Stomach (tissue), 9 donors: Measurements from ENCODE around the gene CLEC16A. TPM values are rescaled to one million over a fixed set of nuclear protein-coding genes. Genes with fewer than 3 reads are reported as not detected.

Source experiments
- DNase-seq, 2 donors: peaks; one replicate each; pipeline versions ENCODE4 v3.0.0 to v3.0.0-alpha.2; 2013 to 2019
- H3K27ac ChIP-seq, 5 donors: fragments of 200-600 bp in 4 of 5; sonication (generic) in 4 of 5; one replicate each; pipeline ENCODE4 v1.5.1; 2013 to 2019; ENCODE audit warnings: mild to moderate bottlenecking in 1 of 5, moderate library complexity in 1 of 5
- H3K27me3 ChIP-seq, 3 donors: fragments of 200-600 bp; sonication (generic); one replicate each; pipeline ENCODE4 v1.5.1; 2017 to 2019; ENCODE audit warnings: mixed run types in 1 of 3
- H3K36me3 ChIP-seq, 4 donors: fragments of 200-600 bp; sonication (generic); 1 replicate in 3 of 4; 2 replicates in 1 of 4; pipeline ENCODE4 v1.5.1; 2016 to 2019
- H3K4me1 ChIP-seq, 4 donors: fragments of 200-600 bp; sonication (generic); one replicate each; pipeline ENCODE4 v1.5.1; 2016 to 2019
- H3K4me3 ChIP-seq, 4 donors: fragments of 200-600 bp; sonication (generic) in 3 of 4; one replicate each; pipeline ENCODE4 v1.5.1; 2016 to 2019; ENCODE audit warnings: mild to moderate bottlenecking in 1 of 4
- H3K9me3 ChIP-seq, 4 donors: fragments of 200-600 bp; sonication (generic); one replicate each; pipeline ENCODE4 v1.5.1; 2016 to 2019
- EP300 ChIP-seq: sonication (generic); formaldehyde crosslinking; IDR thresholded peaks from one replicate; pipeline ENCODE4 v1.6.1; 2017; ENCODE audit warnings: antibody characterized with exemption
- POLR2A ChIP-seq, 4 donors: fragments of 450-650 bp; IDR thresholded peaks; one replicate each; pipeline ENCODE4 v1.6.1; 2016; ENCODE audit warnings: antibody characterized with exemption in 4 of 4, control low read depth in 2 of 4, mild to moderate bottlenecking in 1 of 4, moderate library complexity in 1 of 4
- POLR2AphosphoS5 ChIP-seq, 3 donors: sonication (generic); formaldehyde crosslinking; IDR thresholded peaks; one replicate each; pipeline ENCODE4 v1.6.1; 2016; ENCODE audit warnings: antibody characterized with exemption in 3 of 3
- WGBS, 5 donors: extraction: QIAGEN DNeasy Blood & Tissue Kit in 3 of 5; methylation state at CpG; one replicate each; pipeline versions ENCODE4 v1.1.5 to v1.1.7; 2013 to 2018; 5-methylcytosine and 5-hydroxymethylcytosine counted together
- intact Hi-C: fragments of 100-400 bp; cut with DNase I; formaldehyde crosslinking; loops from one replicate; pipeline ENCODE4 v1.15.1; 2023; ENCODE audit warnings: low total_unique reads
- polyA plus RNA-seq, 3 donors: library from polyadenylated mRNA; stranded (reverse); fragments of 200-250 nt; gene quantifications; one replicate each; pipeline ENCODE4 v1.2.3, GENCODE V29; 2013
- total RNA-seq, 5 donors: library from RNA; depleted of rRNA; stranded (reverse); fragments of >200 nt; gene quantifications; one replicate each; pipeline versions ENCODE4 v1.1.0 to v1.2.3, GENCODE V29; 2014 to 2016
- TF ChIP-seq, protein P1 (sequence below), 7 experiments: fragments of 450-650 bp in 4 of 7; fragments of 200-600 bp in 3 of 7; sonication (generic) in 3 of 7; IDR thresholded peaks; one replicate each; pipeline ENCODE4 v1.5.1; 2016 to 2019; ENCODE audit warnings: antibody characterized with exemption in 7 of 7, control low read depth in 2 of 7, mild to moderate bottlenecking in 1 of 7
- donor health status: healthy with polysubstance abuse.
- donor health status: Bipolar disorder and iron deficiency.
- donor health status: healthy.

CLEC16A gene
- total and polyA plus RNA-seq, 8 donors: 5.8 to 176 (median 21.8) TPM

DNA sequence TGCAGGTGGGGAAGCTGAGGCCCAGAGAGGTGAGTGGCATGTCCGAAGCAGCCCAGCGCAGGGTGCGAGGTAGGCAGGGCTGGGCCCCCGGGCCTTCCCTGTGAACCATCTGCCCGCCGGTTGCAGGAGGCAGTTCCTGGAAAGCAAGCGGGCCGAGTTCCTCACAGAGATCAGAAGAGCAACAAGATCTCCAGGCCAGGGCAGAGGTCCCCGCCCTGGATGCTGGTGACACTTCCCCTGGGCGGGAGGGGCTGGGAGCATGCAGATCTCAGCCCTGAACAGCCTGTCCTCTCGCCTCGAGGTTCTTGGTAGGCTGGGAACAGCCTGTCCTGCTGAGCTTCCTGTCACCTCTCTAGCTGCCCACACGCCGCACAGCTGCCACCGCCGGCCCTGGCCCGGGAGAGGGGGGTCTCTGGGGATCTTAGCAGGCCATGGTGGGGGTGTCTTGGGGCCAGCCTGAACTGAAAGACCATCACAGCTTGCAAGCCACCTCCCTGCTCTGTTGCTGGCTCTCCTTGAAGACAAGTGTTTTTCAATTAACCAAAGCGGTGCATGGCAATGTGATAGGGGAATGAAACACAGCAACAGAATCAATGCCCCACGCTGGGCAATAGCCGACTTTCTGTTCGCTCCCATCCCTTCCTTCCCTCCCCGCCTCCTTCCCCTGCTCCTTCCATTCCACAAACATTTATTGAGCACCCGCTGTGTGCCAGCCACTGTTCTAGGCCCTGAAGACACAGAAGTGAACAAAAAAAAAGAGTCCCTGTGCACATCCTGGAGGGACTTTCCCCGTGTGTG is 279.9 kb downstream of the CLEC16A start:
- Histone ChIP-seq H3K4me1 (peaks cover 0 to 23% (median 6%) of the 10 kb centered on the region in 4 donors), H3K27me3 (no peaks in the 10 kb centered on the region), H3K9me3 (peaks cover 0 to under 1% (median 0%) of the 10 kb centered on the region in 4 donors), H3K27ac (peak overlapping the region; percentile 52 to 74 (median 71)), H3K36me3 (no peaks in the 10 kb centered on the region), H3K4me3 (no peak overlapping the region)
- intact Hi-C loops: no loop called here
- TF ChIP-seq EP300: peak; percentile 76
- TF ChIP-seq, protein P1, sequence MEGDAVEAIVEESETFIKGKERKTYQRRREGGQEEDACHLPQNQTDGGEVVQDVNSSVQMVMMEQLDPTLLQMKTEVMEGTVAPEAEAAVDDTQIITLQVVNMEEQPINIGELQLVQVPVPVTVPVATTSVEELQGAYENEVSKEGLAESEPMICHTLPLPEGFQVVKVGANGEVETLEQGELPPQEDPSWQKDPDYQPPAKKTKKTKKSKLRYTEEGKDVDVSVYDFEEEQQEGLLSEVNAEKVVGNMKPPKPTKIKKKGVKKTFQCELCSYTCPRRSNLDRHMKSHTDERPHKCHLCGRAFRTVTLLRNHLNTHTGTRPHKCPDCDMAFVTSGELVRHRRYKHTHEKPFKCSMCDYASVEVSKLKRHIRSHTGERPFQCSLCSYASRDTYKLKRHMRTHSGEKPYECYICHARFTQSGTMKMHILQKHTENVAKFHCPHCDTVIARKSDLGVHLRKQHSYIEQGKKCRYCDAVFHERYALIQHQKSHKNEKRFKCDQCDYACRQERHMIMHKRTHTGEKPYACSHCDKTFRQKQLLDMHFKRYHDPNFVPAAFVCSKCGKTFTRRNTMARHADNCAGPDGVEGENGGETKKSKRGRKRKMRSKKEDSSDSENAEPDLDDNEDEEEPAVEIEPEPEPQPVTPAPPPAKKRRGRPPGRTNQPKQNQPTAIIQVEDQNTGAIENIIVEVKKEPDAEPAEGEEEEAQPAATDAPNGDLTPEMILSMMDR (IDR thresholded peaks at IDR 0.05): no peak
- peak; percentile 24 to 72 (median 55) for TF ChIP-seq POLR2AphosphoS5 (IDR thresholded peaks at IDR 0.05)
- 54 to 74% (median 56%) methylated on average over 19 to 24 of the region's 24 CpGs for WGBS, 5 donors
- peak; percentile 58 to 71 for DNase-seq

DNA sequence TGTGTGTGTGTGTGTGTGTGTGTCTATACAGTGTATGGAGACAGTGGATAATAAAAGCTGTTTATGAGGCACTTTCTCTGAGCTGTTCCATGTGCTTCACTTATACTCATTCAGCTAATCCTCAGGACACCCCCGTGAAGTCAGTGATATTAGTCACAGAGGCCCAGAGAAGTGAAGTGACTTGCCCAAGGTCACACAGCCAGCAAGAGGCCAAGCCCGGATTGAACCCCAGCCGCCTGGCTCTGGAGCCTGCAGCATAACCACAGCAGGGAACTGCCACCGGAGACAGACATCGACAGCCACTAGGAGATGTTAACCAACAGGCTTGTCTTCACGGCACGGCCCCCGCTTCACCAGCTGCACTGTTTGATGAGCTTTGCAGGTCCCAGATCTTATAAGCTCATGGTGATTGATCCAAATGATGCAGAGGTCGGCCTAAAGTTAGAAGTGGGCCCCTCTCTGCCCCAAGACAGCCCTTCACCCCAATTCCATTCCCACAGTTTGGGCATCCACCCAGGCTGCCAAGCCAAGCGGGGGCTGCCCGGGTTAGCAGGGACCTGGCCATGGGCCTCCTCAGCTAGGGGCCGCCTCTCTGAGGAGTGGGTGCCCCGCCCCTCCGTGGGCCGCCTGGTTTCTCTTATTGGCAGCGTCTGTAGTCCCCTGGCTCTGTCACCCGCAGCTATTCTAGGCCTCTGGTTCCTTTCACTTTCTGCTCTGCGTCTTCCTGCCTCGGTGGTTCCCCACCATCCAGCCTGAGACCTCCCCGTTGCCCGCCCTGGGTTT is 280.7 kb downstream of the CLEC16A start:
- DNase-seq: peak; percentile 47 to 79
- Histone ChIP-seq H3K36me3 (no peaks in the 10 kb centered on the region), H3K4me1 (peaks cover 0 to 23% (median 6%) of the 10 kb centered on the region in 4 donors), H3K4me3 (peak overlapping the region in 2 of 4 donors; percentile 12 to 21), H3K9me3 (no peaks in the 10 kb centered on the region), H3K27ac (peak overlapping the region in 4 of 5 donors; percentile 59 to 74 (median 72)), H3K27me3 (no peaks in the 10 kb centered on the region)
- TF ChIP-seq POLR2AphosphoS5 (IDR thresholded peaks at IDR 0.05) (peak in 1 of 3 donors; percentile 17), EP300 (no peak), POLR2A (IDR thresholded peaks at IDR 0.05) (no peak)
- TF ChIP-seq, protein P1 (IDR thresholded peaks at IDR 0.05): no peak
- intact Hi-C loops: no loop called here
- 56 to 74% (median 70%) methylated on average over 14 to 21 of the region's 21 CpGs for WGBS, 5 donors

DNA sequence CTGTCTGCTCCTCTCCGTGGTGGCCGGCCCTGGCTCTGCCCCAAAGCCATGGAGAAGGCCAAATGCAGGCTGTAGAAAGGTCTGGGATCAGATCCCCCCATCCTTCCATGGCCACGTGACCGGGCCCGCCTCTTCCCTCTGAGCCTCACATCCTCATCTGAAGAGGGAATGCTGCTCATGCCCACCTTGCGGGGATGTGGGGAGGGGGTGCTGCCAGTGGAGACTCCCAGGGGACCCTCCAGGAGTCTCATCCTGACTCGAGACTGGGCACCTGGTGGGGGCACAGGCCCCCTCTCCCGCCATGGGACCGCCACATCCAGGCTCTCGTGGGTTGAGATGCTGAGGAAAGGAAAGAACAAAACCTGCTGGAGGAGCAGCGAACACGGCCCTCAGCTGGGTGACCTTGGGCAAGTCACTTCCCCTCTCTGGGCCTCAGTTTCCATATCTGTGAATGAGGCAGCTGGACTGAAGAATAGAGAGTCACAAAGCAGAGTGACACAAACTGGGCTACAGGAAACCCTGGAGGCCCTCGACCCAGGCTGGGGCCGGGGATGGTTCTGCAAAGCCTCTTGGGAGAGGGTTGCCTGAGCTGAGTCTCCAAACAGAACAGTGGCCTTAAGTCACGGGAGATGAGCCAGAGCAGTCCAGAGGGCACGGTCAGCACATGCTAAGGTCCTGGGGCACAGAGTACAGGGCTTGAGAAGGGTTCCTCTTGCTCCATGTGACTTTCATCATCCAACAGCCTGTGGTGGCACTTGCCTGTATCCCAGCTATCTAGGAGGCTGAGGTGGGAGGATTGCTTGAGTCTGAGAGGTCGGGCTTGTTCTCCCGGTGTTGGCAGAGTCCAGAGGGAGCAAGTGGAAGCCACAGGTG is 281.5 kb downstream of the CLEC16A start:
- 77 to 85% (median 82%) methylated on average over 11 to 18 of the region's 18 CpGs for WGBS, 5 donors
- Histone ChIP-seq H3K9me3 (no peaks in the 10 kb centered on the region), H3K4me1 (peaks cover 0 to 23% (median 6%) of the 10 kb centered on the region in 4 donors), H3K27me3 (no peaks in the 10 kb centered on the region), H3K36me3 (no peaks in the 10 kb centered on the region), H3K27ac (peak overlapping the region in 4 of 5 donors; percentile 59 to 74 (median 72)), H3K4me3 (peak overlapping the region in 2 of 4 donors; percentile 12 to 21)
- intact Hi-C loops: no loop called here
- DNase-seq: no peak
- TF ChIP-seq, protein P1 (IDR thresholded peaks at IDR 0.05): no peak
- TF ChIP-seq POLR2A (IDR thresholded peaks at IDR 0.05) (no peak), POLR2AphosphoS5 (IDR thresholded peaks at IDR 0.05) (no peak), EP300 (no peak)
